Testis (tissue), 3 donors: ENCODE measurements around the gene NUDT1. TPM values are rescaled to one million over a fixed set of nuclear protein-coding genes. Genes with fewer than 3 reads are reported as not detected.

ENCODE experiments used
- DNase-seq: peaks from one replicate; pipeline ENCODE4 v3.0.0-alpha.2; 2019
- H3K27ac ChIP-seq, 2 donors: fragments of 200-600 bp; sonication (generic); one replicate each; pipeline ENCODE4 v1.5.1; 2019
- H3K27me3 ChIP-seq: fragments of 200-600 bp; sonication (generic); one replicate; pipeline ENCODE4 v1.5.1; 2019
- H3K36me3 ChIP-seq: fragments of 200-600 bp; sonication (generic); one replicate; pipeline ENCODE4 v1.5.1; 2017; ENCODE audit warnings: low read depth; ENCODE audit errors: missing control alignments
- H3K4me1 ChIP-seq: fragments of 200-600 bp; sonication (generic); one replicate; pipeline ENCODE4 v1.5.1; 2019
- H3K4me3 ChIP-seq, 2 donors: fragments of 200-600 bp; sonication (generic); one replicate each; pipeline ENCODE4 v1.5.1; 2017 to 2019
- H3K9me3 ChIP-seq: fragments of 200-600 bp; sonication (generic); one replicate; pipeline ENCODE4 v1.5.1; 2017
- POLR2A ChIP-seq: fragments of 450-650 bp; IDR thresholded peaks from one replicate; pipeline ENCODE4 v1.6.1; 2017; ENCODE audit warnings: antibody characterized with exemption, mild to moderate bottlenecking, moderate library complexity
- WGBS, 2 donors: methylation state at CpG; one replicate each; pipeline ENCODE4 v1.1.5; 2018; 5-methylcytosine and 5-hydroxymethylcytosine counted together
- intact Hi-C: fragments of 100-400 bp; cut with DNase I; formaldehyde crosslinking; loops from one replicate; pipeline ENCODE4 v1.15.1; 2023; ENCODE audit warnings: low total_unique reads
- polyA plus RNA-seq: library from polyadenylated mRNA; stranded (reverse); fragments of 350-450 nt; fragmentation: Illumina TruSeq; extraction: RNeasy Lipid Tissue Mini Kit (QIAGEN cat#74804); gene quantifications from one replicate; pipeline ENCODE4 v1.2.3, GENCODE V29; 2014; ENCODE audit warnings: low read depth, low replicate concordance; ENCODE audit not compliant: insufficient read depth
- total RNA-seq, 2 donors: library from RNA; depleted of rRNA; stranded (reverse); fragments of >200 nt; gene quantifications; one replicate each; pipeline ENCODE4 v1.2.3, GENCODE V29; 2016
- TF ChIP-seq, protein P1 (sequence below), 3 experiments: fragments of 450-650 bp in 2 of 3; fragments of 200-600 bp in 1 of 3; sonication (generic) in 1 of 3; IDR thresholded peaks; one replicate each; pipeline ENCODE4 v1.5.1; 2016 to 2019; ENCODE audit warnings: antibody characterized with exemption in 3 of 3, mild to moderate bottlenecking in 2 of 3, moderate library complexity in 1 of 3

Gene NUDT1
- total and polyA plus RNA-seq, 3 donors from 2014 or later: 27.5 to 68.0 (median 39.4) TPM

DNA sequence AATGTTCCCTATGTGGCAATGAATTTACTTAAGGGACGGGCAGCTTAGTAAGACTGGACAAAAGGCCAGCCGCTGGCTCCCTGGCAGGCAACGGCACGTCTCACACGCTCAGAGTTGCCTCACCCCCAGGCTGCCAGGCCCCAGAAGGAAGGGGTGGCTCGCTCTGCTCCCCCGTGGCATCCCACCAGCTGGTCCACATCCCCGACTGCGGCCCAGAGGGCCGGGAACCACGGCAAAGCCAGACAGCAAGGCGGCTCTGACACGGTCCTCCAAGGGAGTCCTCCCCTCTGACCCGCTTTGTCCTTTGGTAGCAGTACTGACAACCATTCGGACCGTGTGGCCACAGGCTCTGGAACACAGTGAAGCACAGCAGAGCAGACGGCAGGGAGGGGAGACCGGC, 34.1 kb downstream of the NUDT1 start:
- Histone ChIP-seq H3K4me3 (no peak overlapping the region), H3K27me3 (no peaks in the 10 kb centered on the region), H3K27ac (no peak overlapping the region), H3K9me3 (no peaks in the 10 kb centered on the region), H3K4me1 (peaks cover 8% of the 10 kb centered on the region), H3K36me3 (no peaks in the 10 kb centered on the region)
- no peak for DNase-seq
- 88 to 89% methylated on average over 8 to 18 of the region's 18 CpGs for WGBS, 2 donors
- TF ChIP-seq, protein P1, sequence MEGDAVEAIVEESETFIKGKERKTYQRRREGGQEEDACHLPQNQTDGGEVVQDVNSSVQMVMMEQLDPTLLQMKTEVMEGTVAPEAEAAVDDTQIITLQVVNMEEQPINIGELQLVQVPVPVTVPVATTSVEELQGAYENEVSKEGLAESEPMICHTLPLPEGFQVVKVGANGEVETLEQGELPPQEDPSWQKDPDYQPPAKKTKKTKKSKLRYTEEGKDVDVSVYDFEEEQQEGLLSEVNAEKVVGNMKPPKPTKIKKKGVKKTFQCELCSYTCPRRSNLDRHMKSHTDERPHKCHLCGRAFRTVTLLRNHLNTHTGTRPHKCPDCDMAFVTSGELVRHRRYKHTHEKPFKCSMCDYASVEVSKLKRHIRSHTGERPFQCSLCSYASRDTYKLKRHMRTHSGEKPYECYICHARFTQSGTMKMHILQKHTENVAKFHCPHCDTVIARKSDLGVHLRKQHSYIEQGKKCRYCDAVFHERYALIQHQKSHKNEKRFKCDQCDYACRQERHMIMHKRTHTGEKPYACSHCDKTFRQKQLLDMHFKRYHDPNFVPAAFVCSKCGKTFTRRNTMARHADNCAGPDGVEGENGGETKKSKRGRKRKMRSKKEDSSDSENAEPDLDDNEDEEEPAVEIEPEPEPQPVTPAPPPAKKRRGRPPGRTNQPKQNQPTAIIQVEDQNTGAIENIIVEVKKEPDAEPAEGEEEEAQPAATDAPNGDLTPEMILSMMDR (IDR thresholded peaks at IDR 0.05): no peak
- no peak for TF ChIP-seq POLR2A
- intact Hi-C loops: no loop called here

DNA sequence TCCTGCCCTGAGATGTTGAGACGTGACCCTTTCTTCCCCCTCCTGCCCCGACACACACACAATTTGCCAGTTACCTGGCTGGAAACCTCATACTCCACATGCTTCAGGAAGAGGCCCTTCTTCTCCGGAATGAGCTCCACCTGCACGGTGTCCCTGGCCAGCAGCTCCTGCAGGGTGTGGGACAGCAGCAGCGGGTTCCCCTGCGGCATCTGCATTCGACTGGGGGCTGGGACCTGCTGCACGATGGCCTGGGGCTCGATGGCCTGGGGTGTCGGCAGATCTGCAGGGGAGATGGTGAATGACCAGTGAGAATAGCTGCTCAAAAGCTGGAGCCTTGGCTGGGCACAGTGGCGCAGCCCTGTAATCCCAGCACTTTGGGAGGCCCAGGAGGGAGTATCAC, 36.0 kb downstream of the NUDT1 start:
- no peaks in the 10 kb centered on the region for H3K9me3 ChIP-seq

DNA sequence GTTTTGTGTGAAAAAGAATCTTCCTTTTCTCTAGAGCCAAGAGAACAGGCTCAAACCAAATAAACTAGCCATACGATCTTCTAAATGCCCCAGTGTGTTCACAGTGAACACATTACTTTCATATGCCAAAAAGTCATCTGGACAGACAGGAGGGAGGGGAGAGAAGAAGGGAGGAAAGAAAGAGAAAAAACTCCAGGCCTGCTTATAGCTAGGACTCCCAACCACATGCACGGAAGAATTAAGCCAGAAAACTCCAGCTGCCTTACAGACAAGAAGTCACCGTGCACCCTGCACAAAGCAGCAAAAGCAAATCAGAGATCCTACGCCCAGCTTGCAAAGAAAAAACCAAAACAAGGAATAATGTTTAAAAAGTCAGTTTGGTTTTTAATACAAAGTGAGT, 37.9 kb downstream of the NUDT1 start:
- TF ChIP-seq POLR2A: no peak
- TF ChIP-seq, protein P1 (IDR thresholded peaks at IDR 0.05): no peak
- no peaks in the 10 kb centered on the region for H3K36me3 ChIP-seq
- 41 to 44% methylated on average over 4 of the region's 4 CpGs for WGBS, 2 donors
- intact Hi-C loops: no loop called here
- no peak overlapping the region for H3K4me3 ChIP-seq
- no peak overlapping the region for H3K27ac ChIP-seq
- no peaks in the 10 kb centered on the region for H3K27me3 ChIP-seq
- H3K4me1 ChIP-seq: peaks cover 23% of the 10 kb centered on the region
- DNase-seq: no peak
- no peaks in the 10 kb centered on the region for H3K9me3 ChIP-seq

More for the DNA sequence above, 36.0 kb downstream of the NUDT1 start:
- no peak for DNase-seq
- no peak for TF ChIP-seq POLR2A
- TF ChIP-seq, protein P1 (IDR thresholded peaks at IDR 0.05): no peak
- Histone ChIP-seq H3K27me3 (no peaks in the 10 kb centered on the region), H3K36me3 (no peaks in the 10 kb centered on the region), H3K27ac (no peak overlapping the region), H3K4me1 (peaks cover 23% of the 10 kb centered on the region), H3K4me3 (no peak overlapping the region)
- 90 to 95% methylated on average over 4 to 11 of the region's 11 CpGs for WGBS, 2 donors
- intact Hi-C loops: no loop called here

DNA sequence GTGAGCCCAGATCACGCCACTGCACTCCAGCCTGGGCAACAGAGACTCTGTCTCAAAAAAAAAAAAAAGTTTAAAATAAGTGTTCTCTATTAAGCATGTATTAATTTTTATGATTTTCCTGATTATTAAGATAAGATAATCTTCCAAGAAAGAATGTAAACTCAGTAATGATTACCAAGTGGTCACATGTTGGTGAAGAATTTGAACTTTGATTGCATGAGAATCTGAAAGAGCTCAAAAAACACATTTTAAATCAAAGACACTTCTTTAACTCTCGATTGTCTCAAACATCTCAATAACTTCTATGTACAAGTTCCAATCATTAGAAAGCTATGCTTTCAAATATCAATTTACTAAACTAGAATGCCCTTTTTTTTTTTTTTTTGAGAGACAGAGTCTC, 38.4 kb downstream of the NUDT1 start:
- DNase-seq: no peak
- Histone ChIP-seq H3K36me3 (no peaks in the 10 kb centered on the region), H3K27me3 (no peaks in the 10 kb centered on the region), H3K4me3 (no peak overlapping the region), H3K4me1 (peaks cover 26% of the 10 kb centered on the region), H3K9me3 (no peaks in the 10 kb centered on the region), H3K27ac (no peak overlapping the region)
- intact Hi-C loops: no loop called here
- 76 to 79% methylated on average over 2 of the region's 2 CpGs for WGBS, 2 donors
- TF ChIP-seq, protein P1 (IDR thresholded peaks at IDR 0.05): no peak
- no peak for TF ChIP-seq POLR2A

DNA sequence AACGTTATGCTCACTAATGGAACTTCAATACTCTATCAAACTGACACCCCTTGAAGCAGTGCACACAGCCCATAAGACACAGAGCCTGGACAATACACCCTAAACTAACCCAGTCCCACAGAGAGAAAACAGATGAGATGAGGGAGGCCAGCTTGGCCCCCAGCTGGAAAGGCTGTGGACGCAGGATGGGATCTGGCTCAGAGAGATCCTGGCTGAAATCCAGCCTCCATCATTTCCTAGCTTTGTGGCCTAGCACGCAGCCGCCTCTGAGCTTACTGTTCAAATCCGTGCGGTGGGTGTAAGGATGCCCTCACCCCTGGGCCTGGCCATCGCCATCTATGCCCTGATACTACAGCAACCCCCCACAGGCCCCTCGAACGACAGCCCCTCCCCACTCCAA, 39.5 kb downstream of the NUDT1 start:
- TF ChIP-seq, protein P1 (IDR thresholded peaks at IDR 0.05): no peak
- no peak for TF ChIP-seq POLR2A
- Histone ChIP-seq H3K27ac (peak overlapping the region in 1 of 2 donors; percentile 48), H3K36me3 (no peaks in the 10 kb centered on the region), H3K4me1 (peaks cover 29% of the 10 kb centered on the region), H3K9me3 (no peaks in the 10 kb centered on the region), H3K27me3 (no peaks in the 10 kb centered on the region), H3K4me3 (no peak overlapping the region)
- intact Hi-C loops: no loop called here
- 40 to 57% methylated on average over 9 of the region's 9 CpGs for WGBS, 2 donors
- peak; percentile 73 for DNase-seq
